HG03469 (cell line): Measurements from ENCODE around the gene WNT11.
A peak's percentile ranks its signal among the peaks of the same experiment; 100 is the strongest.

Experiments used
- ATAC-seq: cut with Tn5 transposase; IDR thresholded peaks from one replicate; pipeline ENCODE4 v1.9.1; 2021; ENCODE audit warnings: mild to moderate bottlenecking, moderate library complexity, moderate number of reproducible peaks; ENCODE audit not compliant: unreplicated experiment

Gene WNT11

GRCh38 chr11:76238551-76238950 is 32.2 kb upstream of the WNT11 start:
- no peak for ATAC-seq

GRCh38 chr11:76237914-76238313 is 31.6 kb upstream of the WNT11 start:
- ATAC-seq, result no peak

- no peak for ATAC-seq
Observed at GRCh38 chr11:76237000-76237649, 30.8 kb upstream of the WNT11 start.

GRCh38 chr11:76236092-76236999 is 30.0 kb upstream of the WNT11 start:
- no peak for ATAC-seq

- ATAC-seq, result peak; percentile 53
Observed at GRCh38 chr11:76235233-76236091, 29.2 kb upstream of the WNT11 start.

GRCh38 chr11:76234416-76235232 is 28.3 kb upstream of the WNT11 start:
- ATAC-seq, result no peak

- ATAC-seq, result no peak
Observed at GRCh38 chr11:76234021-76234415, 27.7 kb upstream of the WNT11 start.

- no peak for ATAC-seq
Observed at GRCh38 chr11:76233196-76233921, 27.1 kb upstream of the WNT11 start.

GRCh38 chr11:76232026-76232665 is 25.8 kb upstream of the WNT11 start:
- no peak for ATAC-seq

- ATAC-seq, result no peak
Observed at GRCh38 chr11:76231121-76231738, 24.9 kb upstream of the WNT11 start.

- no peak for ATAC-seq
Observed at GRCh38 chr11:76230392-76230791, 24.1 kb upstream of the WNT11 start.

GRCh38 chr11:76229690-76230240 is 23.5 kb upstream of the WNT11 start:
- no peak for ATAC-seq

GRCh38 chr11:76228875-76229149 is 22.5 kb upstream of the WNT11 start:
- ATAC-seq, result no peak

GRCh38 chr11:76228071-76228874 is 22.0 kb upstream of the WNT11 start:
- no peak for ATAC-seq

GRCh38 chr11:76226626-76227025 is 20.3 kb upstream of the WNT11 start:
- no peak for ATAC-seq

GRCh38 chr11:76225122-76225611 is 18.9 kb upstream of the WNT11 start:
- no peak for ATAC-seq

GRCh38 chr11:76224461-76225121 is 18.3 kb upstream of the WNT11 start:
- no peak for ATAC-seq
